Stimulated activated CD8-positive, alpha-beta memory T cell treated with anti-CD3 and anti-CD28 coated beads, Interleukin-15, amount 100 ng/mL, for 4 hours (primary cell): ENCODE results near the gene GPHN.
"Not testable (repeated sequence)": the region's sequence is repeated elsewhere in the genome, so short reads cannot be mapped to it uniquely, and the experiment has no call there.

Experiments
- DNase-seq, 2 donors: peaks; one replicate each; pipeline ENCODE4 v3.0.0-alpha.2; 2020; ENCODE audit warnings: low read depth in 2 of 2

Gene GPHN

GRCh38 chr14:66657780-66658179 lies 149.8 kb downstream of the GPHN start:
- no peak for DNase-seq

- no peak for DNase-seq
Measured at GRCh38 chr14:66662374-66662773, 154.4 kb downstream of the GPHN start.

DNA sequence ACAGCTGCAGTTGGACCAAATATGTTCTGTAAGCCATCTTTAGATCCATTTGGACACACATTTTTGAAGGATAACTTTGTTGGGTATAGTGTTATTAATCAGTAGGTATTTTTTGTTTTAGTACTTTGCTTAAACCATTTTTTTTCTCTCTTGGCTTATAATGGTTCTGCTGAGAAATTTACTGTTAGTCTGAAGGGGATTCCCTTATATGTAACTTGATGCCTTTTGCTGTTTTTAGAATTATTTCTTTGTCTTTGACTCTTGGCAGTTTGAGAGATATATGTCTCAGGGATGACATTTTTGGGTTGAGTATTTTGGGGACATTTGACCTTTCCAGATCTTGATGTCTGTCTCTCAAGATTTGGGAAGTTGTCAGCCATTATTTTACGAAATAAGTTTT lies 169.8 kb downstream of the GPHN start:
- DNase-seq = no peak

DNA sequence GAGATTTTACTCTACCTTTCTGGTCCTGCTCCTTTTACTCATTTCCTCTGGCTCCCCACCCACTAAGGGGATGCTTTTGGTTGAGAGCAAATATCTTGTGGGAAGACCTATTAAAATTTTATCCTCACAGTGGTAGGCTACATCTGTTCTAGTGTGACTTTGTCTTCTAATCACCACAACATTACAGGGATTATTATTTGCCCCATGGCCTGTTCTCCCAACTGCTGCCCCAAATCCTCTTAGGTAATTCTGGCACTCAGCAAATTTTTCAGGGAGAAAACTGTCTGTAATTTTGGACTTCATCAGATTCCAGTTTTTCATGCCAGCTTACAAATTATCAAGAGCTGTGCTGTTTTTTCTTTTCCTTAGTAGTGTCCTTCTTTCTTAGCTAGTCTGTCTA lies 172.3 kb downstream of the GPHN start:
- no peak for DNase-seq

GRCh38 chr14:66696326-66696725 lies 188.4 kb downstream of the GPHN start:
- DNase-seq = no peak

- no peak for DNase-seq
Measured at GRCh38 chr14:66698503-66698902, 190.6 kb downstream of the GPHN start.

DNA sequence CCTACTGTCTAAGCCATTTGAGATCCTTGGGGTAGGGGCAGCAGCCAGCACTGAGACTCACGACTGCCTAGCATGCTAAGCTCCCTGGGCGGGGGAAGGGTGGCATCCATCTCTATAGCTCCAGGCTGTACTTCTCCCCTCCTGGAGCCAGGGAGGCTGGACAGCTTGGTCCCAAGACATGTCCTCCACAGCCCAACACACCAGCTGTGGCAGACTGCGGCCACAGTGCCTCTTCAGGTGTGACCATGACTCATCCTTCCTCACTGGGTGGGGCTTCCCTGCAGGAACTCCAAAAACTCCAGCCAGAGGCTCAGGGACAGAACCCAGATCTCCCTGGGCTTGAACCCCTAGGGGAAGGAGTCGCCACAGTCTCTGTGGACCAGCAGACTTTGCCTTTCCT lies 193.9 kb downstream of the GPHN start:
- no peak for DNase-seq

GRCh38 chr14:66708267-66708666 lies 200.3 kb downstream of the GPHN start:
- no peak for DNase-seq

- DNase-seq = no peak
Measured at GRCh38 chr14:66709291-66709690, 201.3 kb downstream of the GPHN start.

DNA sequence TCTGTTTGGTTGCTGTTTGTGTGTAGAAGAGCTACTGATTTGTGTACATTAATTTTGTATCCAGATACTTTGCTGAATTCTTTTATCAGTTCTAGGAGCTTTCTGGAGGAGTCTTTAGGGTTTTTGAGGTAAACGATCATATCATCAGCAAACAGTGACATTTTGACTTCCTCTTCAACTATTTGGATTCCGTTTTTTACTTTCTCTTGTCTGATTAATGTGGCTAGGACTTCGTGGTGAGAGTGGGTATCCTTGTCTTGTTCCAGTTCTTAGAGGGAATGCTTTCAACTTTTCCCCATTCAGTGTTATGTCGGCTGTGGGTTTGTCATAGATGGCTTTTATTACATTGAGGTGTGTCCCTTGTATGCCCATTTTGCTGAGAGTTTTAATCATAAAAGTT lies 206.3 kb downstream of the GPHN start:
- DNase-seq = not testable (repeated sequence)

- not testable (repeated sequence) for DNase-seq
Measured at GRCh38 chr14:66715313-66715712, 207.4 kb downstream of the GPHN start.

GRCh38 chr14:66716227-66716626 lies 208.3 kb downstream of the GPHN start:
- DNase-seq = no peak

DNA sequence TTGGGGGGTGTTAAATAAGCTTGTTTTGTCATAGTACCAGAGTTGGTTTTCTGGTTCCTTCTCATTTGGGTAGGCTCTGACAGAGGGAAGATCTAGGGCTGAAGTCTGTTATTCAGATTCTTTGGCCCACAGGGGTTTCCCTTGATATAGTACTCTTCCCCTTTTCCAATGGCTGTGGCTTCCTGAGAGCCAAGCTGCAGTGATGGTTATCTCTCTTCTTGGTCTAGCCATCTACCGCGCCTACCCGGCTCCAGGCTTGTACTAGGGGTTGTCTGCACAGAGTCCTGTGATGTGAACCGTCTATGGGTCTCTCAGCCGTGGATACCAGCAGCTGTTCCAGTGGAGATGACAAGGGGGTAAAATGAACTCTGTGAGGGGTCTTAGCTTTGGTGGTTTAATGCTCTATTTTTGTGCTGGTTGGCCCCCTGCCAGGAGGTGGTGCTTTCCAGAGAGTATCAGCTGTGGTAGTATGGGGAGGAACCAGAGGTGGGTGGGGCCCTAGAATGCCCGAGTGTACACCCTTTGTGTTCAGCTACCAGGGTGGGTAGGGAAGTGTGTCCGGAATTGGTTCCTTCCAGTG lies 209.7 kb downstream of the GPHN start:
- no peak for DNase-seq

- no peak for DNase-seq
Measured at GRCh38 chr14:66724996-66725395, 217.0 kb downstream of the GPHN start.

GRCh38 chr14:66731298-66731697 lies 223.4 kb downstream of the GPHN start:
- not testable (repeated sequence) for DNase-seq

DNA sequence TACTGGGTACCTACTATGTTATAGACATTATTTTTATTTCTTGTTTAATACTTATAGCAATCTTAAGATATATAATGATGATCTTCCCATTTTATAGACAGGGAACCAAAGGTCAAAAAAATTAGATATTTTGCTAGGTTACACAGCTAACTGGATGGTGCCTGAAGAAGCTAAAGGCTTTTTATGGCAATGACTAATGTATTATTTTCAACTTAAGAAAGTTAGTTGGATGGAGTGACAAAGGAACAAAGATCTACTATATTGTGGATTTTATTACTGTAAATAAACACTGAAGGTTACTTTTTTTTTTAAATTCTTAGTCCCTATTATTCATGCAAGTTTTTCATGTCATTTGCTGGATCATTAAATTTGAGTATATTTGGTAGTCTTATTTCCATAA lies 227.9 kb downstream of the GPHN start:
- no peak for DNase-seq

DNA sequence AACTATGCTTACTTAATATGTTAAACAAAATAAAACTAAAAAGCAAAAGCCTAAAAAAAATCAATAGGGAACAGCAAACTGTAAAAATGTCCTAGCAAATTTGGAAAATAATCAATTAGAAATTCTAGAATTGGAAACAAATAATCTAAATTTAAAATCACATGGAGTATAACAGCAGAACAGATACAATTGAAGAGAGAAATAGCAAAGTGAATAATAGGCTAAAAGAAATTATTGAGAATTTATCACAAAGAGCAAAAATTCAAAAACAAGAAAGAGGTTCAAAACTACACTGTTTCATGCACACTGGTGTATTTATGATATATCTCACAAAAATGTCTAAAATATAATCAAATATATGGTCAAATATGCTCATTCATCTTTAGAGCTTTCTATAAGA lies 231.9 kb downstream of the GPHN start:
- DNase-seq = no peak

GRCh38 chr14:66745078-66745477 lies 237.1 kb downstream of the GPHN start:
- no peak for DNase-seq

DNA sequence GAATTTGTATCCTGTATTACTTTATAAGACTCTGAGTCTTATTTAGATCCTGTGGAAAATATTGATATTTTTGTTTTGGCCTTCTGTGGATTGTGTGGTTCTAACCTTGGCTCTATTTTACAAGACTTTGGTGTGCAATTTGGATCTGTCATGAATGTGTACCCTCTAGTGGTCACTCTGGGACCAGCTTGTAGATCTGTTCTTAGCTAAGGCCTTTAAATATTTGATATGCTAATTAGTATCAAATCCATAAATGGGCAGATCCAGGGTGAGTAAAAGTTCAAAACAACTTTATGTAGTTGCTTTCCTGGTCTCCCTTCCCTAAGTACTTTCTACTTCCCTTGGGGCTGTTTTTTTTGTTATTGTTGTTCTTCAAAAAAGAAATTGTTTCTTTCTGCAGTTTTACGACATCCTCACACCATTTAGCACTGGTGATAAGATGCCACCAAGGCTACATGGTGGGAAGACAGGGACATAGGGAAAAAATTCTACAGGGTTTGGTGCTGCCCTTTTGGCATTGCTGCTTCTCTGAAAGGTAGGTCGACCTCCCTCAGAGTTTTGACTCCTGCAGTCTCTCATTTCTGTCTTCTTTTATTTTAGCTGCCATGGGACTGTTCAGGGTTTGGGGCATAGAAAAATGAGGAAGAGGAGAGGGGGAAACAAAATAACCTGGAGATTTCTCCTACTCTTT lies 238.5 kb downstream of the GPHN start:
- DNase-seq = no peak

GRCh38 chr14:66752109-66752508 lies 244.2 kb downstream of the GPHN start:
- no peak for DNase-seq

- no peak for DNase-seq
Measured at GRCh38 chr14:66758031-66758613, 250.2 kb downstream of the GPHN start.

GRCh38 chr14:66772146-66772545 lies 264.2 kb downstream of the GPHN start:
- DNase-seq = no peak

DNA sequence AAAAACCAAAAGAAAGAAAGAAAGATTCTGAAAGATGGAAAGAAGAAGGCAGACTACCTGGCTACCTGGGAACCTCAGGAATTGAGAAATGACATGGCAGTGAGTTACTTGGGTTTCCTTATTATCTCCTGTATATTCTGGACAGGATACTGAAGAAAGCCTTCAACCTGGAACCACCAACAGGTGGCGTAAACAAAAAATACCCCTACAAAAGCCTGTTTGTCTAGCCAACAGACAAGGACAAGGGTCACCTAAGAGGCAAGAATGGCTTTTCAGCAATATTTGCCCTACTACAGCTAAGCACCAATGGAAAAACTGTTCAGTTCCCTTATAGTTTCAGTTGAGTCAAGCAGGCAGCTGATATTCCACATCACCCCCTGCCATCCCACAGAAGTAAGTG lies 274.9 kb downstream of the GPHN start:
- no peak for DNase-seq

- no peak for DNase-seq
Measured at GRCh38 chr14:66790101-66790500, 282.2 kb downstream of the GPHN start.
